ENCODE measurements around the gene CCDC83. TPM values are rescaled to one million over a fixed set of nuclear protein-coding genes. Genes with fewer than 3 reads are reported as not detected.

The CCDC83 gene
- total RNA-seq, 4 donors from 2014 or later = not detected

GRCh38 chr11:85863855-85864254 is 8.7 kb downstream of the CCDC83 start:
- 43 to 44% methylated on average over 1 of the region's 1 CpG for WGBS, 2 donors
- no peak for DNase-seq (ENCODE audit: low spot score in 2 of 2)
- intact Hi-C loops (cut with DNase I; ENCODE audit: low total_unique reads) = no loop called here

GRCh38 chr11:85866137-85866827 is 11.1 kb downstream of the CCDC83 start:
- no peak for DNase-seq (ENCODE audit: low spot score in 2 of 2)
- TF ChIP-seq POLR2A (IDR thresholded peaks at IDR 0.05) (no peak), CTCF (IDR thresholded peaks at IDR 0.05) (no peak)
- no peak overlapping the region for H3K4me3 ChIP-seq (ENCODE audit: low read depth, poor library complexity, severe bottlenecking)
- intact Hi-C loops (cut with DNase I; ENCODE audit: low total_unique reads) = no loop called here
- 93 to 100% methylated on average over 1 of the region's 1 CpG for WGBS, 2 donors

More at GRCh38 chr11:85863855-85864254, 8.7 kb downstream of the CCDC83 start:
- no peak for TF ChIP-seq CTCF (IDR thresholded peaks at IDR 0.05)
- no peak for TF ChIP-seq POLR2A (IDR thresholded peaks at IDR 0.05)
- no peak overlapping the region for H3K4me3 ChIP-seq (ENCODE audit: low read depth, poor library complexity, severe bottlenecking)

- TF ChIP-seq CTCF (IDR thresholded peaks at IDR 0.05) (no peak), POLR2A (IDR thresholded peaks at IDR 0.05) (no peak)
- no peak overlapping the region for H3K4me3 ChIP-seq (ENCODE audit: low read depth, poor library complexity, severe bottlenecking)
- no peak for DNase-seq (ENCODE audit: low spot score in 2 of 2)
- intact Hi-C loops (cut with DNase I; ENCODE audit: low total_unique reads) = no loop called here
- WGBS, 2 donors = 59 to 65% methylated on average over 3 of the region's 3 CpGs
These were observed 12.6 kb downstream of the CCDC83 start for GRCh38 chr11:85867751-85868150.

- WGBS, 2 donors = 88 to 89% methylated on average over 2 of the region's 2 CpGs
- no peak overlapping the region for H3K4me3 ChIP-seq (ENCODE audit: low read depth, poor library complexity, severe bottlenecking)
- DNase-seq (ENCODE audit: low spot score in 2 of 2) = no peak
- TF ChIP-seq POLR2A (IDR thresholded peaks at IDR 0.05) (no peak), CTCF (IDR thresholded peaks at IDR 0.05) (no peak)
- intact Hi-C loops (cut with DNase I; ENCODE audit: low total_unique reads) = no loop called here
These were observed 14.6 kb downstream of the CCDC83 start for GRCh38 chr11:85869781-85870180.

- DNase-seq (ENCODE audit: low spot score in 2 of 2) = no peak
- 85 to 96% methylated on average over 1 of the region's 1 CpG for WGBS, 2 donors
- TF ChIP-seq POLR2A (IDR thresholded peaks at IDR 0.05) = no peak
- TF ChIP-seq CTCF (IDR thresholded peaks at IDR 0.05) = no peak
- no peak overlapping the region for H3K4me3 ChIP-seq (ENCODE audit: low read depth, poor library complexity, severe bottlenecking)
- intact Hi-C loops (cut with DNase I; ENCODE audit: low total_unique reads) = no loop called here
These were observed 19.1 kb downstream of the CCDC83 start for GRCh38 chr11:85874265-85874664.

- DNase-seq (ENCODE audit: low spot score in 2 of 2) = no peak
- 35 to 76% methylated on average over 1 of the region's 1 CpG for WGBS, 2 donors
- TF ChIP-seq POLR2A (IDR thresholded peaks at IDR 0.05) (no peak), CTCF (IDR thresholded peaks at IDR 0.05) (no peak)
- intact Hi-C loops (cut with DNase I; ENCODE audit: low total_unique reads) = no loop called here
- H3K4me3 ChIP-seq (ENCODE audit: low read depth, poor library complexity, severe bottlenecking) = no peak overlapping the region
These were observed 20.3 kb downstream of the CCDC83 start for GRCh38 chr11:85875505-85875904.

Measured in lower leg skin (tissue), 4 donors.